ENCODE data around the gene TNFSF4. TPM values are rescaled to one million over a fixed set of nuclear protein-coding genes. Genes with fewer than 3 reads are reported as not detected.
"Not testable (repeated sequence)": the region's sequence is repeated elsewhere in the genome, so short reads cannot be mapped to it uniquely, and the experiment has no call there.

Gene TNFSF4
- total RNA-seq, 3 donors from 2014 or later (not counting 1 experiment from before 2014, with no cell fraction given) = 1.7 to 3.7 (median 2.9) TPM

- peaks cover 21% of the 10 kb centered on the region for H3K36me3 Mint-ChIP-seq
- DNase-seq = no peak
- H3K4me1 ChIP-seq (ENCODE audit: control insufficient read depth, insufficient read depth, low read length) = no peaks in the 10 kb centered on the region
- no peak for ATAC-seq
- peaks cover 6 to 10% of the 10 kb centered on the region in 2 donors for H3K9me3 Mint-ChIP-seq
- intact Hi-C loops (cut with micrococcal nuclease) = no loop called here
- no peak overlapping the region for H3K4me3 Mint-ChIP-seq
- H3K36me3 ChIP-seq (ENCODE audit: control insufficient read depth, insufficient read depth, low read length) = no peaks in the 10 kb centered on the region
- H3K27ac ChIP-seq (ENCODE audit: low read length) = no peak overlapping the region
- TF ChIP-seq CTCF (IDR thresholded peaks at IDR 0.05) = no peak
- no peaks in the 10 kb centered on the region for H3K4me1 Mint-ChIP-seq
- H3K27me3 ChIP-seq (ENCODE audit: control insufficient read depth, insufficient read depth, low read length) = no peaks in the 10 kb centered on the region
- no peak overlapping the region for H3K27ac Mint-ChIP-seq
- 81% methylated on average over 6 of the region's 6 CpGs for WGBS (ENCODE audit: insufficient coverage)
- H3K9me3 ChIP-seq (ENCODE audit: control insufficient read depth, insufficient read depth, low read length) = peaks cover 2% of the 10 kb centered on the region
- H3K4me3 ChIP-seq (ENCODE audit: low read length) = no peak overlapping the region
- no peaks in the 10 kb centered on the region for H3K27me3 Mint-ChIP-seq (ENCODE audit: low read depth in 2 of 2)
These were observed 34.6 kb upstream of the TNFSF4 start for GRCh38 chr1:173241528-173242347.

- intact Hi-C loops (cut with micrococcal nuclease) = no loop called here
- TF ChIP-seq CTCF (IDR thresholded peaks at IDR 0.05) = no peak
- H3K9me3 ChIP-seq (ENCODE audit: control insufficient read depth, insufficient read depth, low read length) = peaks cover 2% of the 10 kb centered on the region
- no peaks in the 10 kb centered on the region for H3K27me3 Mint-ChIP-seq (ENCODE audit: low read depth in 2 of 2)
- H3K27ac ChIP-seq (ENCODE audit: low read length) = no peak overlapping the region
- no peaks in the 10 kb centered on the region for H3K36me3 ChIP-seq (ENCODE audit: control insufficient read depth, insufficient read depth, low read length)
- no peak overlapping the region for H3K4me3 Mint-ChIP-seq
- H3K9me3 Mint-ChIP-seq = peaks cover 6 to 10% of the 10 kb centered on the region in 2 donors
- no peak for ATAC-seq
- DNase-seq = no peak
- H3K4me1 Mint-ChIP-seq = no peaks in the 10 kb centered on the region
- no peaks in the 10 kb centered on the region for H3K27me3 ChIP-seq (ENCODE audit: control insufficient read depth, insufficient read depth, low read length)
- peaks cover 21% of the 10 kb centered on the region for H3K36me3 Mint-ChIP-seq
- no peaks in the 10 kb centered on the region for H3K4me1 ChIP-seq (ENCODE audit: control insufficient read depth, insufficient read depth, low read length)
- no peak overlapping the region for H3K4me3 ChIP-seq (ENCODE audit: low read length)
- H3K27ac Mint-ChIP-seq = no peak overlapping the region
These were observed 33.5 kb upstream of the TNFSF4 start for GRCh38 chr1:173240609-173241008.

- Histone ChIP-seq H3K4me3 (ENCODE audit: low read length) (no peak overlapping the region), H3K9me3 (ENCODE audit: control insufficient read depth, insufficient read depth, low read length) (peaks cover 2% of the 10 kb centered on the region), H3K27me3 (ENCODE audit: control insufficient read depth, insufficient read depth, low read length) (no peaks in the 10 kb centered on the region), H3K36me3 (ENCODE audit: control insufficient read depth, insufficient read depth, low read length) (no peaks in the 10 kb centered on the region), H3K4me1 (ENCODE audit: control insufficient read depth, insufficient read depth, low read length) (no peaks in the 10 kb centered on the region), H3K27ac (ENCODE audit: low read length) (no peak overlapping the region)
- ATAC-seq (no peak), DNase-seq (no peak)
- Mint-ChIP-seq H3K36me3 (peaks cover 21% of the 10 kb centered on the region), H3K27ac (no peak overlapping the region), H3K4me3 (no peak overlapping the region), H3K9me3 (peaks cover 6 to 10% of the 10 kb centered on the region in 2 donors), H3K4me1 (no peaks in the 10 kb centered on the region), H3K27me3 (ENCODE audit: low read depth in 2 of 2) (no peaks in the 10 kb centered on the region)
- intact Hi-C loops (cut with micrococcal nuclease) = no loop called here
- TF ChIP-seq CTCF (IDR thresholded peaks at IDR 0.05) = no peak
- WGBS (ENCODE audit: insufficient coverage) = 89% methylated on average over 1 of the region's 2 CpGs
These were observed 31.9 kb upstream of the TNFSF4 start for GRCh38 chr1:173239058-173239457.

- Mint-ChIP-seq H3K9me3 (peaks cover 0 to 2% of the 10 kb centered on the region in 2 donors), H3K4me3 (no peak overlapping the region), H3K27me3 (ENCODE audit: low read depth in 2 of 2) (no peaks in the 10 kb centered on the region), H3K27ac (no peak overlapping the region), H3K36me3 (no peaks in the 10 kb centered on the region), H3K4me1 (no peaks in the 10 kb centered on the region)
- H3K36me3 ChIP-seq (ENCODE audit: control insufficient read depth, insufficient read depth, low read length) = no peaks in the 10 kb centered on the region
- ATAC-seq = no peak
- WGBS (ENCODE audit: insufficient coverage) = 88% methylated on average over 2 of the region's 4 CpGs
- intact Hi-C loops (cut with micrococcal nuclease) = no loop called here
- no peaks in the 10 kb centered on the region for H3K4me1 ChIP-seq (ENCODE audit: control insufficient read depth, insufficient read depth, low read length)
- DNase-seq = no peak
- no peak for TF ChIP-seq CTCF (IDR thresholded peaks at IDR 0.05)
- no peak overlapping the region for H3K27ac ChIP-seq (ENCODE audit: low read length)
- no peaks in the 10 kb centered on the region for H3K27me3 ChIP-seq (ENCODE audit: control insufficient read depth, insufficient read depth, low read length)
- H3K4me3 ChIP-seq (ENCODE audit: low read length) = no peak overlapping the region
- no peaks in the 10 kb centered on the region for H3K9me3 ChIP-seq (ENCODE audit: control insufficient read depth, insufficient read depth, low read length)
These were observed 27.8 kb upstream of the TNFSF4 start for GRCh38 chr1:173234899-173235298.

- no CpG with 5 or more reads among the region's 3 CpGs for WGBS (ENCODE audit: insufficient coverage)
- H3K27me3 ChIP-seq (ENCODE audit: control insufficient read depth, insufficient read depth, low read length); H3K4me1 ChIP-seq (ENCODE audit: control insufficient read depth, insufficient read depth, low read length); H3K9me3 ChIP-seq (ENCODE audit: control insufficient read depth, insufficient read depth, low read length); H3K36me3 Mint-ChIP-seq; H3K27ac Mint-ChIP-seq; H3K4me3 ChIP-seq (ENCODE audit: low read length); DNase-seq; H3K27ac ChIP-seq (ENCODE audit: low read length); H3K9me3 Mint-ChIP-seq; H3K36me3 ChIP-seq (ENCODE audit: control insufficient read depth, insufficient read depth, low read length); H3K4me3 Mint-ChIP-seq; intact Hi-C loops (cut with micrococcal nuclease); ATAC-seq; H3K4me1 Mint-ChIP-seq; H3K27me3 Mint-ChIP-seq (ENCODE audit: low read depth in 2 of 2): not testable (repeated sequence)
These were observed 27.3 kb upstream of the TNFSF4 start for GRCh38 chr1:173234434-173234833.
